H9 (cell line): ENCODE results near the gene ACKR4. TPM values are rescaled to one million over a fixed set of nuclear protein-coding genes. Genes with fewer than 3 reads are reported as not detected.

ENCODE experiments used
- DNase-seq: peaks from one replicate; pipeline ENCODE4 v3.0.0-alpha.2; 2017
- H2AFZ ChIP-seq: one replicate; pipeline ENCODE4 v1.6.1; 2013; ENCODE audit warnings: mild to moderate bottlenecking, low read length, control low read depth, moderate library complexity
- H2AK5ac ChIP-seq: 2 replicates; pipeline ENCODE4 v1.6.1; 2013; ENCODE audit warnings: low read length, control low read depth, mixed read lengths; ENCODE audit not compliant: insufficient read length
- H2BK120ac ChIP-seq: one replicate; pipeline ENCODE4 v1.6.1; 2013; ENCODE audit warnings: low read depth, mild to moderate bottlenecking, low read length, control low read depth, inconsistent platforms; ENCODE audit not compliant: poor library complexity, severe bottlenecking
- H2BK12ac ChIP-seq: 2 replicates; pipeline ENCODE4 v1.6.1; 2013; ENCODE audit warnings: low read length, control low read depth, mixed read lengths, low read depth; ENCODE audit not compliant: insufficient read length
- H2BK15ac ChIP-seq: 2 replicates; pipeline ENCODE4 v1.6.1; 2013; ENCODE audit warnings: low read depth, low read length, control low read depth
- H2BK20ac ChIP-seq: one replicate; pipeline ENCODE4 v1.6.1; 2013; ENCODE audit warnings: low read depth, mild to moderate bottlenecking, low read length, control low read depth, inconsistent platforms; ENCODE audit not compliant: poor library complexity, severe bottlenecking
- H2BK5ac ChIP-seq: 2 replicates; pipeline ENCODE4 v1.6.1; 2013; ENCODE audit warnings: low read length, control low read depth, mixed read lengths; ENCODE audit not compliant: insufficient read length
- H3K14ac ChIP-seq: 2 replicates; pipeline ENCODE4 v1.6.1; 2013; ENCODE audit warnings: low read length, control low read depth; ENCODE audit not compliant: insufficient read depth
- H3K18ac ChIP-seq: 2 replicates; pipeline ENCODE4 v1.6.1; 2013; ENCODE audit warnings: low read depth, mild to moderate bottlenecking, mixed read lengths, low read length, control low read depth; ENCODE audit not compliant: insufficient read length
- H3K23ac ChIP-seq: 2 replicates; pipeline ENCODE4 v1.6.1; 2013; ENCODE audit warnings: low read length, control low read depth, mixed read lengths, low read depth; ENCODE audit not compliant: insufficient read length
- H3K23me2 ChIP-seq: 2 replicates; pipeline ENCODE4 v1.6.1; 2013; ENCODE audit warnings: low read depth, mild to moderate bottlenecking, mixed read lengths, low read length, control low read depth; ENCODE audit not compliant: insufficient read length, poor library complexity, severe bottlenecking
- H3K27ac ChIP-seq: 2 replicates; pipeline ENCODE4 v1.5.1; 2013; ENCODE audit warnings: low read length, control low read depth, mixed read lengths, low read depth; ENCODE audit not compliant: insufficient read length
- H3K27me3 ChIP-seq: 2 replicates; pipeline ENCODE4 v1.6.1; 2013; ENCODE audit warnings: low read length, control low read depth, inconsistent platforms; ENCODE audit not compliant: insufficient read depth
- H3K4ac ChIP-seq: 2 replicates; pipeline ENCODE4 v1.6.1; 2013; ENCODE audit warnings: low read depth, mild to moderate bottlenecking, control low read depth, inconsistent platforms, low read length, moderate library complexity
- H3K4me1 ChIP-seq: 2 replicates; pipeline ENCODE4 v1.6.1; 2013; ENCODE audit warnings: low read length, control low read depth, inconsistent platforms; ENCODE audit not compliant: insufficient read depth
- H3K4me2 ChIP-seq: 2 replicates; pipeline ENCODE4 v1.6.1; 2013; ENCODE audit warnings: low read length, control low read depth, mixed read lengths; ENCODE audit not compliant: insufficient read length, insufficient read depth
- H3K56ac ChIP-seq: 2 replicates; pipeline ENCODE4 v1.6.1; 2013; ENCODE audit warnings: low read depth, mild to moderate bottlenecking, mixed read lengths, low read length, control low read depth; ENCODE audit not compliant: insufficient read length
- H3K79me1 ChIP-seq: 2 replicates; pipeline ENCODE4 v1.6.1; 2013; ENCODE audit warnings: low read depth, mild to moderate bottlenecking, moderate library complexity, low read length, control low read depth, inconsistent platforms; ENCODE audit not compliant: insufficient read depth, poor library complexity, severe bottlenecking
- H3K79me2 ChIP-seq: 2 replicates; pipeline ENCODE4 v1.6.1; 2013; ENCODE audit warnings: low read length, control low read depth, inconsistent platforms; ENCODE audit not compliant: insufficient read depth
- H3K9ac ChIP-seq: 2 replicates; pipeline ENCODE4 v1.6.1; 2013; ENCODE audit warnings: low read length, control low read depth, mixed read lengths; ENCODE audit not compliant: insufficient read length; ENCODE audit errors: extremely low read depth
- H3K9me3 ChIP-seq: one replicate; pipeline ENCODE4 v1.6.1; 2013; ENCODE audit warnings: low read depth, low read length, inconsistent platforms; ENCODE audit not compliant: control insufficient read depth
- H3T11ph ChIP-seq: one replicate; pipeline ENCODE4 v1.6.1; 2013; ENCODE audit warnings: mild to moderate bottlenecking, low read length, control low read depth, inconsistent platforms
- H4K20me1 ChIP-seq: one replicate; pipeline ENCODE4 v1.6.1; 2013; ENCODE audit not compliant: control insufficient read depth, insufficient read length, insufficient read depth
- H4K5ac ChIP-seq: 2 replicates; pipeline ENCODE4 v1.6.1; 2013; ENCODE audit warnings: low read depth, mild to moderate bottlenecking, mixed read lengths, low read length, control low read depth; ENCODE audit not compliant: insufficient read length
- H4K8ac ChIP-seq: replicated peaks from 2 replicates; pipeline ENCODE4 v1.6.1; 2013; ENCODE audit warnings: low read length, control low read depth, mixed read lengths, low read depth; ENCODE audit not compliant: insufficient read length
- H4K91ac ChIP-seq: 2 replicates; pipeline ENCODE4 v1.6.1; 2013; ENCODE audit warnings: low read depth, mild to moderate bottlenecking, moderate library complexity, mixed read lengths, low read length, control low read depth; ENCODE audit not compliant: insufficient read length
- H3K27ac Mint-ChIP-seq, 3 experiments: 2 replicates in 2 of 3; 3 replicates in 1 of 3; pipeline ENCODE4 v1.8.0; 2020 to 2021; ENCODE audit warnings: mixed read lengths in 3 of 3, mild to moderate bottlenecking in 1 of 3, moderate library complexity in 1 of 3
- H3K27me3 Mint-ChIP-seq: 2 replicates; pipeline ENCODE4 v1.8.0; 2021; ENCODE audit warnings: low read depth, mild to moderate bottlenecking, moderate library complexity, mixed read lengths
- H3K36me3 Mint-ChIP-seq, 3 experiments: 2 replicates in 2 of 3; 3 replicates in 1 of 3; pipeline ENCODE4 v1.8.0; 2020 to 2021; ENCODE audit warnings: low read depth in 3 of 3, mixed read lengths in 3 of 3; ENCODE audit not compliant: insufficient read depth in 1 of 3
- H3K4me1 Mint-ChIP-seq, 2 experiments: 2 replicates each; pipeline ENCODE4 v1.8.0; 2020; ENCODE audit warnings: mixed read lengths in 2 of 2
- H3K4me3 Mint-ChIP-seq, 2 experiments: 2 replicates in 1 of 2; 3 replicates in 1 of 2; pipeline ENCODE4 v1.8.0; 2020 to 2021; ENCODE audit warnings: mild to moderate bottlenecking in 2 of 2, mixed read lengths in 2 of 2, moderate library complexity in 1 of 2
- H3K9me3 Mint-ChIP-seq, 2 experiments: 2 replicates in 1 of 2; 3 replicates in 1 of 2; pipeline ENCODE4 v1.8.0; 2020; ENCODE audit warnings: mild to moderate bottlenecking in 2 of 2, mixed read lengths in 2 of 2, moderate library complexity in 1 of 2
- WGBS: extraction: QIAGEN DNeasy Blood & Tissue Kit; methylation state at CpG from one replicate; pipeline ENCODE4 v1.1.7; 2013; ENCODE audit warnings: missing lambda C conversion rate, low lambda C conversion rate, mixed read lengths; ENCODE audit not compliant: insufficient read length; ENCODE audit errors: extremely low coverage; 5-methylcytosine and 5-hydroxymethylcytosine counted together
- total RNA-seq: library from RNA; stranded (reverse); gene quantifications from 2 replicates; pipeline ENCODE4 v1.2.1, GENCODE V29; 2021
- TF ChIP-seq, protein P1 (sequence below): fragments of 200-600 bp; sonication (generic); conservative IDR thresholded peaks from 3 replicates; pipeline ENCODE4 v1.8.0; 2021; ENCODE audit warnings: antibody characterized with exemption, mild to moderate bottlenecking

ACKR4 gene
- total RNA-seq, 1 experiment from 2014 or later, result not detected

DNA sequence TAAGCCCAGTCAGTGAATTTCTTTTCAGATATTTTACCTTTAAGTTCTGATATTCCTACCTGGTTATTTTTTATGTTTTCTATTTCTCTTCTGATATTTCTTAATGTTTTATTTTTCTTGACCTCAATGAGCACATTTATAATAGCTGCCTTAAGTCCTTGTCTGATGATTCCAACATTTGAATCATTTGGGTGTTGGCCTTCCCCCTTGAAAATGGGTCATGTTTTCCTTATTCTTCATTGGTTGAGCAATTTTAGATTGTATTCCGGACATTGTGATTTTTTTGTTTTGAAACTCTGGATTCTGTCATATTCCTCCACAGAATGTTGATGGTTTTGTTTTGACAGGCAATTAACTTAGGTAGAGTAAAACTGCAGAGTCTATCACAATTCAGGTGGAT is 9.7 kb upstream of the ACKR4 start:
- H3K9me3 Mint-ChIP-seq, result no peaks in the 10 kb centered on the region
- H3K4me2 ChIP-seq, result no peak overlapping the region

More for the DNA sequence above, 9.7 kb upstream of the ACKR4 start:
- no peak overlapping the region for H2BK120ac ChIP-seq
- H3K56ac ChIP-seq, result no peak overlapping the region
- no peaks in the 10 kb centered on the region for H3K79me1 ChIP-seq
- no peak overlapping the region for H3K9ac ChIP-seq
- no peak overlapping the region for H2AFZ ChIP-seq
- DNase-seq, result no peak
- H2BK12ac ChIP-seq, result no peak overlapping the region
- no peak overlapping the region for H3K27ac Mint-ChIP-seq
- H3K23ac ChIP-seq, result no peak overlapping the region
- no peaks in the 10 kb centered on the region for H3K27me3 ChIP-seq
- no peak overlapping the region for H3T11ph ChIP-seq
- H4K91ac ChIP-seq, result no peak overlapping the region
- no peak overlapping the region for H2BK15ac ChIP-seq
- TF ChIP-seq, protein P1, sequence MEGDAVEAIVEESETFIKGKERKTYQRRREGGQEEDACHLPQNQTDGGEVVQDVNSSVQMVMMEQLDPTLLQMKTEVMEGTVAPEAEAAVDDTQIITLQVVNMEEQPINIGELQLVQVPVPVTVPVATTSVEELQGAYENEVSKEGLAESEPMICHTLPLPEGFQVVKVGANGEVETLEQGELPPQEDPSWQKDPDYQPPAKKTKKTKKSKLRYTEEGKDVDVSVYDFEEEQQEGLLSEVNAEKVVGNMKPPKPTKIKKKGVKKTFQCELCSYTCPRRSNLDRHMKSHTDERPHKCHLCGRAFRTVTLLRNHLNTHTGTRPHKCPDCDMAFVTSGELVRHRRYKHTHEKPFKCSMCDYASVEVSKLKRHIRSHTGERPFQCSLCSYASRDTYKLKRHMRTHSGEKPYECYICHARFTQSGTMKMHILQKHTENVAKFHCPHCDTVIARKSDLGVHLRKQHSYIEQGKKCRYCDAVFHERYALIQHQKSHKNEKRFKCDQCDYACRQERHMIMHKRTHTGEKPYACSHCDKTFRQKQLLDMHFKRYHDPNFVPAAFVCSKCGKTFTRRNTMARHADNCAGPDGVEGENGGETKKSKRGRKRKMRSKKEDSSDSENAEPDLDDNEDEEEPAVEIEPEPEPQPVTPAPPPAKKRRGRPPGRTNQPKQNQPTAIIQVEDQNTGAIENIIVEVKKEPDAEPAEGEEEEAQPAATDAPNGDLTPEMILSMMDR, result no peak
- no peaks in the 10 kb centered on the region for H3K4me1 ChIP-seq
- no peak overlapping the region for H2AK5ac ChIP-seq
- no peaks in the 10 kb centered on the region for H4K20me1 ChIP-seq
- no peak overlapping the region for H2BK5ac ChIP-seq
- no peak overlapping the region for H4K8ac ChIP-seq
- H3K4me1 Mint-ChIP-seq, result no peaks in the 10 kb centered on the region
- H3K27ac ChIP-seq, result no peak overlapping the region
- H3K4ac ChIP-seq, result no peak overlapping the region
- H3K23me2 ChIP-seq, result no peaks in the 10 kb centered on the region
- no peak overlapping the region for H3K18ac ChIP-seq
- no peaks in the 10 kb centered on the region for H3K9me3 ChIP-seq
- peaks cover 0 to 4% (median 0%) of the 10 kb centered on the region in 3 experiments; a peak in 1 of 7 replicates for H3K36me3 Mint-ChIP-seq
- H3K79me2 ChIP-seq, result no peaks in the 10 kb centered on the region
- H3K4me3 Mint-ChIP-seq, result no peak overlapping the region
- H3K14ac ChIP-seq, result no peak overlapping the region
- no peaks in the 10 kb centered on the region for H3K27me3 Mint-ChIP-seq
- no CpG with 5 or more reads among the region's 1 CpG for WGBS
- H2BK20ac ChIP-seq, result no peak overlapping the region
- H4K5ac ChIP-seq, result no peak overlapping the region
